GM12878 (cell line): ENCODE measurements around the gene ADAM19. TPM values are rescaled to one million over a fixed set of nuclear protein-coding genes. Genes with fewer than 3 reads are reported as not detected.
A peak's percentile ranks its signal among the peaks of the same experiment; 100 is the strongest.

Experiments
- ATAC-seq: fragments of 200-7000 bp; cut with Tn5 transposase; 3 replicates; pipeline ENCODE4 v1.9.1; 2020; ENCODE audit warnings: mild to moderate bottlenecking, moderate library complexity
- BruUV-seq: library from RNA; stranded (reverse); fragments of 400-500 nt; replicated peaks from 2 replicates; lab custom pipeline; 2021; lab: Mats Ljungman, UMichigan
- CTCF ChIA-PET: fragments of 300-600 bp; sonication (Branson Sonifier 250); formaldehyde crosslinking; extraction: SDS; loops from one replicate; lab custom pipeline; 2021; ENCODE audit warnings: inconsistent platforms; lab: Yijun Ruan, JAX
- POLR2A ChIA-PET: fragments of 350-600 bp; formaldehyde crosslinking; extraction: SDS; loops from one replicate; lab custom pipeline; 2021; ENCODE audit warnings: inconsistent platforms; lab: Charles Lee
- RAD21 ChIA-PET: fragments of 300-600 bp; sonication (Branson Sonifier 250); formaldehyde crosslinking; loops from one replicate; lab custom pipeline; 2023; ENCODE audit warnings: antibody characterized with exemption; ENCODE audit not compliant: unreplicated experiment; lab: Charles Lee
- SMC1A ChIA-PET: fragments of 300-600 bp; sonication (Branson Sonifier 250); formaldehyde crosslinking; loops from one replicate; lab custom pipeline; 2023; ENCODE audit not compliant: unreplicated experiment, uncharacterized antibody; lab: Charles Lee
- DNase-seq: peaks from one replicate; pipeline ENCODE4 v3.0.0-alpha.2; 2011; ENCODE audit warnings: low read depth, low spot score
- FAIRE-seq: peaks from 3 replicates; lab custom pipeline; 2011; peaks lifted over from hg19 to GRCh38; lab: Jason Lieb, UNC
- H2AFZ ChIP-seq: 2 replicates; pipeline ENCODE4 v1.6.0; 2011; ENCODE audit warnings: low read depth, low read length, control low read depth; ENCODE audit not compliant: control insufficient read depth
- H3K27ac ChIP-seq: 2 replicates; pipeline ENCODE4 v1.5.1; 2011; ENCODE audit warnings: control low read depth; ENCODE audit not compliant: control insufficient read depth, insufficient read depth
- H3K27me3 ChIP-seq, 2 experiments: replicated peaks in 1 of 2; 2 replicates each; pipeline versions ENCODE4 v1.6.0 to v1.6.1; 2011; ENCODE audit warnings: low read length in 1 of 2; ENCODE audit not compliant: control insufficient read depth in 2 of 2, insufficient read depth in 2 of 2
- H3K36me3 ChIP-seq, 2 experiments: 2 replicates each; pipeline ENCODE4 v1.5.1; 2011; ENCODE audit warnings: low read length in 1 of 2; ENCODE audit not compliant: control insufficient read depth in 2 of 2, insufficient read depth in 2 of 2
- H3K4me1 ChIP-seq: 2 replicates; pipeline ENCODE4 v1.6.1; 2011; ENCODE audit warnings: mild to moderate bottlenecking, low read length, moderate library complexity, mixed read lengths; ENCODE audit not compliant: control insufficient read depth, insufficient read depth
- H3K4me2 ChIP-seq: 2 replicates; pipeline ENCODE4 v1.6.0; 2011; ENCODE audit warnings: control low read depth; ENCODE audit not compliant: control insufficient read depth, insufficient read depth
- H3K4me3 ChIP-seq: fragments of 200-600 bp; sonication (generic); 2 replicates; pipeline ENCODE4 v1.5.1; 2016
- H3K79me2 ChIP-seq: 2 replicates; pipeline ENCODE4 v1.6.0; 2011; ENCODE audit warnings: low read length; ENCODE audit not compliant: control insufficient read depth, insufficient read depth
- H3K9ac ChIP-seq: 2 replicates; pipeline ENCODE4 v1.8.0; 2011; ENCODE audit warnings: low read length, control low read depth, mixed read lengths; ENCODE audit not compliant: control insufficient read depth, insufficient read depth
- H3K9me3 ChIP-seq: replicated peaks from 3 replicates; pipeline ENCODE4 v1.5.1; 2011; ENCODE audit warnings: mild to moderate bottlenecking, low read length; ENCODE audit not compliant: control insufficient read depth, insufficient read depth
- H4K20me1 ChIP-seq: 2 replicates; pipeline ENCODE4 v1.6.0; 2011; ENCODE audit not compliant: control insufficient read depth, insufficient read depth
- ATF7 ChIP-seq: fragments of 450-650 bp; IDR thresholded peaks from 2 replicates; pipeline ENCODE4 v1.6.1; 2016; ENCODE audit warnings: low read depth, mild to moderate bottlenecking
- EED ChIP-seq: sonication (generic); IDR thresholded peaks from 2 replicates; pipeline ENCODE4 v1.6.1; 2016; ENCODE audit warnings: antibody characterized with exemption, low read depth
- EGR1 ChIP-seq, 2 experiments: IDR thresholded peaks; 1 replicate in 1 of 2; 2 replicates in 1 of 2; pipeline ENCODE4 v1.6.1; 2011 to 2012; ENCODE audit warnings: low read depth in 2 of 2, low read length in 2 of 2, borderline replicate concordance in 1 of 2, mild to moderate bottlenecking in 1 of 2, moderate library complexity in 1 of 2
- POLR2A ChIP-seq: IDR thresholded peaks from 2 replicates; pipeline ENCODE4 v1.6.1; 2011; ENCODE audit warnings: low read depth, mild to moderate bottlenecking, low read length
- RELB ChIP-seq: fragments of 450-650 bp; IDR thresholded peaks from 2 replicates; pipeline ENCODE4 v1.6.1; 2017; ENCODE audit warnings: low read depth, mild to moderate bottlenecking, moderate library complexity
- RUNX3 ChIP-seq: IDR thresholded peaks from 2 replicates; pipeline ENCODE4 v1.6.1; 2012; ENCODE audit warnings: low read length, inconsistent platforms
- TCF12 ChIP-seq: IDR thresholded peaks from 2 replicates; pipeline ENCODE4 v1.6.1; 2011; ENCODE audit warnings: low read depth, mild to moderate bottlenecking, low read length
- TCF3 ChIP-seq: IDR thresholded peaks from 2 replicates; pipeline ENCODE4 v1.6.1; 2012; ENCODE audit warnings: low read depth, mild to moderate bottlenecking, low read length, borderline replicate concordance; ENCODE audit not compliant: insufficient read depth
- WGBS: methylation state at CpG from one replicate; pipeline ENCODE4 v1.1.6; 2016; ENCODE audit warnings: low lambda C conversion rate; ENCODE audit not compliant: insufficient replicate concordance, insufficient coverage; ENCODE audit errors: missing lambda C conversion rate; 5-methylcytosine and 5-hydroxymethylcytosine counted together
- in situ Hi-C: fragments of 300-500 bp; cut with MboI; formaldehyde crosslinking; loops from 9 replicates; pipeline ENCODE4 v1.14.3; 2018; ENCODE audit warnings: mixed read lengths
- intact Hi-C: fragments of 100-400 bp; cut with micrococcal nuclease; formaldehyde crosslinking; loops from one replicate; pipeline ENCODE4 v1.14.2; 2022; ENCODE audit not compliant: unreplicated experiment
- polyA plus RNA-seq, 11 experiments: library from polyadenylated mRNA; depleted of rRNA in 4 of 11; unstranded in 6 of 11; stranded (reverse) in 5 of 11; fragments of >200 nt; fragmentation: Nextera tagmentation in 4 of 11; fragmentation: Illumina TruSeq in 1 of 11; extraction: Ambion mirVana in 4 of 11; extraction: Trizol in 1 of 11; gene quantifications; 1 replicate in 1 of 11; 2 replicates in 10 of 11; pipeline versions ENCODE4 v1.2.1 to v1.2.3, GENCODE V29; 2011 to 2016; ENCODE audit warnings: inconsistent platforms in 2 of 11, missing spikeins in 2 of 11, low read depth in 1 of 11
- total RNA-seq, 4 experiments: library from RNA; depleted of rRNA in 3 of 4; stranded (reverse); fragments of >200 nt in 3 of 4; fragmentation: Illumina TruSeq in 1 of 4; extraction: Trizol in 1 of 4; gene quantifications; 2 replicates each; pipeline versions ENCODE4 v1.2.1 to v1.2.3, GENCODE V29; 2013 to 2021

The ADAM19 gene
- total and polyA plus RNA-seq, 10 of the 15 experiments (the other 5 are each of a cell fraction or from before 2014, with no cell fraction given): 16.0 to 92.8 (median 44.7) TPM

- Histone ChIP-seq H4K20me1 (no peaks in the 10 kb centered on the region), H3K9ac (no peak overlapping the region), H3K79me2 (no peaks in the 10 kb centered on the region), H3K9me3 (no peaks in the 10 kb centered on the region), H3K36me3 (peaks cover 10 to 24% of the 10 kb centered on the region in 2 experiments; a peak in 3 of 4 replicates), H3K4me3 (no peak overlapping the region), H3K27me3 (no peaks in the 10 kb centered on the region), H2AFZ (no peak overlapping the region), H3K27ac (no peak overlapping the region), H3K4me1 (peaks cover 17% of the 10 kb centered on the region), H3K4me2 (no peak overlapping the region)
- DNase-seq: no peak
- FAIRE-seq: no peak
- CTCF ChIA-PET: no interaction called here
- 96% methylated on average over 11 of the region's 11 CpGs for WGBS
- intact Hi-C loops (no loop called here), in situ Hi-C loops (no loop called here)
- TF ChIP-seq RELB: no peak
- ATAC-seq: no peak
- BruUV-seq: no TSS peak
- POLR2A ChIA-PET: no interaction called here
- RAD21 ChIA-PET: no interaction called here
- SMC1A ChIA-PET: interaction anchor here (1.2 kb wide), 1 partner anchor 84 kb away, joined by 3 read pairs; no protein-coding TSS in a partner anchor
Observed at GRCh38 chr5:157491471-157491995, 84.0 kb downstream of the ADAM19 start.

GRCh38 chr5:157487358-157487757 lies 88.2 kb downstream of the ADAM19 start:
- DNase-seq (no peak), FAIRE-seq (no peak), ATAC-seq (peak; percentile 61)
- Histone ChIP-seq H3K9ac (no peak overlapping the region), H3K27ac (peak overlapping the region; percentile 24; the same call in 1 of the 2 replicates), H4K20me1 (no peaks in the 10 kb centered on the region), H3K9me3 (no peaks in the 10 kb centered on the region), H3K4me3 (no peak overlapping the region), H3K4me2 (no peak overlapping the region; the same call in 1 of the 2 replicates), H2AFZ (no peak overlapping the region), H3K27me3 (no peaks in the 10 kb centered on the region), H3K4me1 (peaks cover 29% of the 10 kb centered on the region)
- ChIA-PET POLR2A (no interaction called here), CTCF (no interaction called here), RAD21 (no interaction called here), SMC1A (no interaction called here)
- 0% methylated on average over 3 of the region's 3 CpGs for whole genome bisulfite sequencing
- BruUV-seq: no TSS peak
- intact Hi-C loops: no loop called here
- TF ChIP-seq TCF3 (peak; percentile 86), TCF12 (peak; percentile 74), RUNX3 (peak; percentile 55), POLR2A (peak; percentile 28; the same call in 1 of the 2 replicates), ATF7 (no peak), EED (peak; percentile 58; the same call in 1 of the 2 replicates), EGR1 (IDR thresholded peaks at IDR 0.05; ENCODE audit: borderline replicate concordance in 1 of 2, low read depth in 2 of 2, low read length in 2 of 2) (no peak)
- TF ChIP-seq, all 136 proteins: peak for 5
- in situ Hi-C loops: no loop called here
- no peaks in the 10 kb centered on the region for H3K79me2 ChIP-seq
- H3K36me3 ChIP-seq: peaks cover 9 to 27% of the 10 kb centered on the region in 2 experiments; a peak in 3 of 4 replicates
